Stimulated activated CD8-positive, alpha-beta memory T cell treated with anti-CD3 and anti-CD28 coated beads, Interleukin-12 subunit alpha, Interleukin-12 subunit beta, amount 100 ng/mL, for 1 hour (primary cell): ENCODE results near the gene GFPT1.

ENCODE experiments used
- DNase-seq: peaks from one replicate; pipeline ENCODE4 v3.0.0-alpha.2; 2020; ENCODE audit warnings: low read depth

The GFPT1 gene

GRCh38 chr2:69316550-69316949 lies 70.5 kb downstream of the GFPT1 start:
- no peak for DNase-seq

- DNase-seq = no peak
Observed at GRCh38 chr2:69315160-69315761, 71.8 kb downstream of the GFPT1 start.

- DNase-seq = no peak
Observed at GRCh38 chr2:69311024-69311416, 76.0 kb downstream of the GFPT1 start.

- no peak for DNase-seq
Observed at GRCh38 chr2:69310111-69311023, 76.7 kb downstream of the GFPT1 start.

GRCh38 chr2:69309351-69310110 lies 77.5 kb downstream of the GFPT1 start:
- DNase-seq = no peak

GRCh38 chr2:69308338-69308737 lies 78.7 kb downstream of the GFPT1 start:
- no peak for DNase-seq

- no peak for DNase-seq
Observed at GRCh38 chr2:69307579-69308064, 79.4 kb downstream of the GFPT1 start.

- peak; percentile 42 for DNase-seq
Observed at GRCh38 chr2:69306822-69307578, 80.0 kb downstream of the GFPT1 start.

GRCh38 chr2:69306393-69306821 lies 80.6 kb downstream of the GFPT1 start:
- no peak for DNase-seq

- no peak for DNase-seq
Observed at GRCh38 chr2:69305712-69306392, 81.2 kb downstream of the GFPT1 start.

GRCh38 chr2:69305166-69305565 lies 81.9 kb downstream of the GFPT1 start:
- DNase-seq = no peak

GRCh38 chr2:69304656-69305055 lies 82.4 kb downstream of the GFPT1 start:
- DNase-seq = no peak

- DNase-seq = no peak
Observed at GRCh38 chr2:69300650-69301049, 86.4 kb downstream of the GFPT1 start.

GRCh38 chr2:69299772-69300516 lies 87.1 kb downstream of the GFPT1 start:
- DNase-seq = no peak

- DNase-seq = no peak
Observed at GRCh38 chr2:69298862-69299261, 88.2 kb downstream of the GFPT1 start.

GRCh38 chr2:69298261-69298660 lies 88.8 kb downstream of the GFPT1 start:
- no peak for DNase-seq

- DNase-seq = no peak
Observed at GRCh38 chr2:69297216-69297615, 89.8 kb downstream of the GFPT1 start.

- DNase-seq = no peak
Observed at GRCh38 chr2:69296421-69296820, 90.6 kb downstream of the GFPT1 start.

GRCh38 chr2:69292256-69292655 lies 94.8 kb downstream of the GFPT1 start:
- DNase-seq = no peak

GRCh38 chr2:69291721-69292120 lies 95.3 kb downstream of the GFPT1 start:
- no peak for DNase-seq
